Measurements from ENCODE around the gene MKX.
A peak's percentile ranks its signal among the peaks of the same experiment; 100 is the strongest.

The MKX gene

GRCh38 chr10:27717224-27717623, 28.4 kb downstream of the MKX start:
- Histone ChIP-seq H2AFZ (ENCODE audit: low read length, unreplicated experiment) (no peak overlapping the region), H3K4me3 (ENCODE audit: low read depth, low read length) (no peak overlapping the region), H3K27me3 (ENCODE audit: insufficient read depth, low read length) (0 out of 2 replicates have a peak, but pooled peaks cover 3% of the 10 kb centered on the region), H3K79me2 (ENCODE audit: control insufficient read depth, insufficient read depth, low read length, unreplicated experiment) (no peaks in the 10 kb centered on the region), H3K36me3 (ENCODE audit: insufficient read depth, low read length) (no peaks in the 10 kb centered on the region), H3K27ac (ENCODE audit: low read depth, low read length) (no peak overlapping the region), H3K4me1 (ENCODE audit: control insufficient read depth, insufficient read depth, low read length, unreplicated experiment) (no peaks in the 10 kb centered on the region)

- Histone ChIP-seq H3K4me3 (ENCODE audit: low read depth, low read length) (no peak overlapping the region), H3K27me3 (ENCODE audit: insufficient read depth, low read length) (0 out of 2 replicates have a peak, but pooled peaks cover 3% of the 10 kb centered on the region), H3K27ac (ENCODE audit: low read depth, low read length) (no peak overlapping the region), H3K36me3 (ENCODE audit: insufficient read depth, low read length) (no peaks in the 10 kb centered on the region), H2AFZ (ENCODE audit: low read length, unreplicated experiment) (no peak overlapping the region), H3K4me1 (ENCODE audit: control insufficient read depth, insufficient read depth, low read length, unreplicated experiment) (no peaks in the 10 kb centered on the region), H3K79me2 (ENCODE audit: control insufficient read depth, insufficient read depth, low read length, unreplicated experiment) (no peaks in the 10 kb centered on the region)
Observed at GRCh38 chr10:27716521-27716920, 29.1 kb downstream of the MKX start.

GRCh38 chr10:27715505-27715904, 30.1 kb downstream of the MKX start:
- no peaks in the 10 kb centered on the region for H3K4me1 ChIP-seq (ENCODE audit: control insufficient read depth, insufficient read depth, low read length, unreplicated experiment)
- H2AFZ ChIP-seq (ENCODE audit: low read length, unreplicated experiment) = no peak overlapping the region
- H3K27ac ChIP-seq (ENCODE audit: low read depth, low read length) = no peak overlapping the region
- 0 out of 2 replicates have a peak, but pooled peaks cover 3% of the 10 kb centered on the region for H3K27me3 ChIP-seq (ENCODE audit: insufficient read depth, low read length)
- H3K79me2 ChIP-seq (ENCODE audit: control insufficient read depth, insufficient read depth, low read length, unreplicated experiment) = no peaks in the 10 kb centered on the region
- no peak overlapping the region for H3K4me3 ChIP-seq (ENCODE audit: low read depth, low read length)
- H3K36me3 ChIP-seq (ENCODE audit: insufficient read depth, low read length) = no peaks in the 10 kb centered on the region

DNA sequence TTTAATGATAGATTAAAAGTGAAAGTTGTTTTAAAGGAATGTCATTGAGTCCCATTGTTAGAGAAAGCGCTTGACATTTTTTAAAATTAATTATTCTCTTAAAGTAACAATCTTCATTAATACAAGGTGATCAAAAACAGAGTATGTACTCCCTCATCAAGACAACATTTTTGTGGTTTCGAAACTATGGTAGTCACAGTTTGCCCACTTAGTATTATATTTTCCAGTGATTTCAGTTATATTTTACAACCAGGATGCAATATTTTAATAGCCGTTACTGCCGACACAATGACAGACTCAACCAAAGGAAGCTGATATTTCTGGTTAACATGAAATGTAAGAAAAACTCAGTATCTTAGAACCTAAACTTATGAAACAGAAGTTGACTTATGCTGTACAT, 31.3 kb downstream of the MKX start:
- no peak overlapping the region for H3K4me3 ChIP-seq (ENCODE audit: low read depth, low read length)
- H3K27me3 ChIP-seq (ENCODE audit: insufficient read depth, low read length) = 0 out of 2 replicates have a peak, but pooled peaks cover 3% of the 10 kb centered on the region
- H3K4me1 ChIP-seq (ENCODE audit: control insufficient read depth, insufficient read depth, low read length, unreplicated experiment) = no peaks in the 10 kb centered on the region
- no peaks in the 10 kb centered on the region for H3K79me2 ChIP-seq (ENCODE audit: control insufficient read depth, insufficient read depth, low read length, unreplicated experiment)
- no peaks in the 10 kb centered on the region for H3K36me3 ChIP-seq (ENCODE audit: insufficient read depth, low read length)
- H2AFZ ChIP-seq (ENCODE audit: low read length, unreplicated experiment) = peak overlapping the region; percentile 23
- H3K27ac ChIP-seq (ENCODE audit: low read depth, low read length) = no peak overlapping the region

DNA sequence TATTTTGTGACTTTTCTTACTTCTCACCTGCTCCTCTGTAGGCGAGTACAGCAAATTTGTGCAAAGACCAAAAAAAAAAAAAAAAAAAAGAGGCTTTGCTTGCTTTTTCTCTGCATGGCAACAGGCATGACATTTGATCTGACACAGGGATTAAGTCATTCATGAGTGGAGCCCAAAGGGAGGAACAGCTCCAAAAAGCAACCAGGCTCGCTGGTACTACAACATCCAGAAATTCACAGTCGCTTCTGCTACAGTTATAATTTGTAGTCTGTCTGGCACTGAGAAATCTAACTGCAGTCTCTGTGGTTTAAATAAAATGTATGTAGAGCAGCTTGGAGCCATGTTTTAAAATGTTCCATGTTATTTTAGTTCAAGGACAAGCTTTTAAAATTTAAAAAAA, 31.7 kb downstream of the MKX start:
- H3K27ac ChIP-seq (ENCODE audit: low read depth, low read length) = no peak overlapping the region
- no peaks in the 10 kb centered on the region for H3K79me2 ChIP-seq (ENCODE audit: control insufficient read depth, insufficient read depth, low read length, unreplicated experiment)
- H3K36me3 ChIP-seq (ENCODE audit: insufficient read depth, low read length) = no peaks in the 10 kb centered on the region
- H3K4me1 ChIP-seq (ENCODE audit: control insufficient read depth, insufficient read depth, low read length, unreplicated experiment) = no peaks in the 10 kb centered on the region
- H3K4me3 ChIP-seq (ENCODE audit: low read depth, low read length) = no peak overlapping the region
- H2AFZ ChIP-seq (ENCODE audit: low read length, unreplicated experiment) = no peak overlapping the region
- 0 out of 2 replicates have a peak, but pooled peaks cover 3% of the 10 kb centered on the region for H3K27me3 ChIP-seq (ENCODE audit: insufficient read depth, low read length)

- no peak overlapping the region for H3K4me3 ChIP-seq (ENCODE audit: low read depth, low read length)
- no peaks in the 10 kb centered on the region for H3K4me1 ChIP-seq (ENCODE audit: control insufficient read depth, insufficient read depth, low read length, unreplicated experiment)
- H2AFZ ChIP-seq (ENCODE audit: low read length, unreplicated experiment) = no peak overlapping the region
- no peaks in the 10 kb centered on the region for H3K79me2 ChIP-seq (ENCODE audit: control insufficient read depth, insufficient read depth, low read length, unreplicated experiment)
- no peaks in the 10 kb centered on the region for H3K36me3 ChIP-seq (ENCODE audit: insufficient read depth, low read length)
- H3K27me3 ChIP-seq (ENCODE audit: insufficient read depth, low read length) = no peaks in the 10 kb centered on the region
- no peak overlapping the region for H3K27ac ChIP-seq (ENCODE audit: low read depth, low read length)
Observed at GRCh38 chr10:27710014-27710413, 35.6 kb downstream of the MKX start.

- H3K36me3 ChIP-seq (ENCODE audit: insufficient read depth, low read length) = no peaks in the 10 kb centered on the region
- no peak overlapping the region for H3K4me3 ChIP-seq (ENCODE audit: low read depth, low read length)
- H3K79me2 ChIP-seq (ENCODE audit: control insufficient read depth, insufficient read depth, low read length, unreplicated experiment) = no peaks in the 10 kb centered on the region
- H3K27ac ChIP-seq (ENCODE audit: low read depth, low read length) = no peak overlapping the region
- H3K4me1 ChIP-seq (ENCODE audit: control insufficient read depth, insufficient read depth, low read length, unreplicated experiment) = no peaks in the 10 kb centered on the region
- H3K27me3 ChIP-seq (ENCODE audit: insufficient read depth, low read length) = no peaks in the 10 kb centered on the region
- H2AFZ ChIP-seq (ENCODE audit: low read length, unreplicated experiment) = no peak overlapping the region
Observed at GRCh38 chr10:27709304-27709703, 36.3 kb downstream of the MKX start.

DNA sequence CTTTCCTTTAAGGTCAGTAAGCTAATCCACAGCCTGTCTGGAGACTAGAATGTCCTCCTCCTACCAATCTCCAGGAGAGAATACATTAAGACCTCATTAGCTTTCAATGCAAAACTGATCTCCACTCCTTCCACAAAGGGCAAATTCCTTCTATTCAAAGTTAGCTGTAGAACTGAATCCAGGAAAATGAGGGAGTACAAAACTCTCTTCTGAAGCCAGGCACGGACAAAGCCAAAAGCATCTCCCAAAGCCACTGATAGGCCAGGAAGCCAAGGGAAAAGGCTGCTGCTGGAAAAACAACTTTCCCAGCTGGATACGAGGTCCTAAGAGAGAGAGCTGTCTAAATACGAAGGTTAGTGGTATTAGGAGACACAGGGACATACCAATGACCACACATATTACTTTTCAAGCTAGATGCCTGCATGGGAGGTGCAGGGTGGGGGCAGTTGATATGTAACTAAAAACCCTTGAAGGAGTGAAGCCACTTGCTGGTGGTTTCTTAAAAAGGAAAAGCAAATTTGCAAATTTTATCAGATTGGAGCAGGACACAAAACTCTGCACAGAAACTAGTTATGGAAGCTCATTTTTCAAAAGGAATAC, 43.6 kb downstream of the MKX start:
- Histone ChIP-seq H2AFZ (ENCODE audit: low read length, unreplicated experiment) (peak overlapping the region; percentile 93), H3K4me3 (ENCODE audit: low read depth, low read length) (no peak overlapping the region), H3K27me3 (ENCODE audit: insufficient read depth, low read length) (no peaks in the 10 kb centered on the region), H3K36me3 (ENCODE audit: insufficient read depth, low read length) (no peaks in the 10 kb centered on the region), H3K79me2 (ENCODE audit: control insufficient read depth, insufficient read depth, low read length, unreplicated experiment) (no peaks in the 10 kb centered on the region), H3K27ac (ENCODE audit: low read depth, low read length) (no peak overlapping the region), H3K4me1 (ENCODE audit: control insufficient read depth, insufficient read depth, low read length, unreplicated experiment) (no peaks in the 10 kb centered on the region)

- no peaks in the 10 kb centered on the region for H3K36me3 ChIP-seq (ENCODE audit: insufficient read depth, low read length)
- no peak overlapping the region for H3K4me3 ChIP-seq (ENCODE audit: low read depth, low read length)
- no peak overlapping the region for H2AFZ ChIP-seq (ENCODE audit: low read length, unreplicated experiment)
- no peaks in the 10 kb centered on the region for H3K79me2 ChIP-seq (ENCODE audit: control insufficient read depth, insufficient read depth, low read length, unreplicated experiment)
- no peaks in the 10 kb centered on the region for H3K27me3 ChIP-seq (ENCODE audit: insufficient read depth, low read length)
- no peaks in the 10 kb centered on the region for H3K4me1 ChIP-seq (ENCODE audit: control insufficient read depth, insufficient read depth, low read length, unreplicated experiment)
- no peak overlapping the region for H3K27ac ChIP-seq (ENCODE audit: low read depth, low read length)
Observed at GRCh38 chr10:27699776-27700175, 45.8 kb downstream of the MKX start.

- H3K27me3 ChIP-seq (ENCODE audit: insufficient read depth, low read length) = no peaks in the 10 kb centered on the region
- no peaks in the 10 kb centered on the region for H3K4me1 ChIP-seq (ENCODE audit: control insufficient read depth, insufficient read depth, low read length, unreplicated experiment)
Observed at GRCh38 chr10:27698961-27699360, 46.7 kb downstream of the MKX start.

DNA sequence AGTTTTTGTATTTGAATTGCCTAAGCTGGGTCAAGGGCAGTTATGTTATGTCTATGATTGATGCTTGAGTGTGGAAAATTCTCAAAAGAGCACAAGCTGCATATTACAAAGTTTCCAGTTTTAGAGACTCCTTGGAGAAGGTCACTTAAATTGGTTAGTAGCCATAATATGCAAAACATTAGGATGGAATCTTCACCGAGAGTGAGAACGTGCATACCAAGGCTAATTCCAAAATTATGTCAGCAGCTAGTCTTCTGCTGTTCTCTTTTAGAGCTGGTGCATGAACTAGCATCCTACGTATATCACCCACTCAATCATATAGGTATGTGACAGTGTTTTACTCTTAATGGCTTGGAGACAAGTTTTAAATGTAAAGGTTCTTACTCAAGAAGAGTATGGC, 49.2 kb downstream of the MKX start:
- no peaks in the 10 kb centered on the region for H3K27me3 ChIP-seq (ENCODE audit: insufficient read depth, low read length)
- no peak overlapping the region for H2AFZ ChIP-seq (ENCODE audit: low read length, unreplicated experiment)
- no peaks in the 10 kb centered on the region for H3K36me3 ChIP-seq (ENCODE audit: insufficient read depth, low read length)
- no peak overlapping the region for H3K27ac ChIP-seq (ENCODE audit: low read depth, low read length)
- H3K4me1 ChIP-seq (ENCODE audit: control insufficient read depth, insufficient read depth, low read length, unreplicated experiment) = no peaks in the 10 kb centered on the region
- H3K79me2 ChIP-seq (ENCODE audit: control insufficient read depth, insufficient read depth, low read length, unreplicated experiment) = no peaks in the 10 kb centered on the region
- no peak overlapping the region for H3K4me3 ChIP-seq (ENCODE audit: low read depth, low read length)

More at GRCh38 chr10:27698961-27699360, 46.7 kb downstream of the MKX start:
- H3K4me3 ChIP-seq (ENCODE audit: low read depth, low read length) = no peak overlapping the region
- H3K79me2 ChIP-seq (ENCODE audit: control insufficient read depth, insufficient read depth, low read length, unreplicated experiment) = no peaks in the 10 kb centered on the region
- no peak overlapping the region for H2AFZ ChIP-seq (ENCODE audit: low read length, unreplicated experiment)
- no peak overlapping the region for H3K27ac ChIP-seq (ENCODE audit: low read depth, low read length)
- H3K36me3 ChIP-seq (ENCODE audit: insufficient read depth, low read length) = no peaks in the 10 kb centered on the region
